Measurements from ENCODE around the gene FLRT1.

GRCh38 chr11:64031001-64031400 is 4.7 kb upstream of the FLRT1 start:
- TF ChIP-seq CTCF (IDR thresholded peaks at IDR 0.05) = no peak
- no peak for TF ChIP-seq POLR2A (IDR thresholded peaks at IDR 0.05)
